Thyroid gland (tissue), 4 donors: ENCODE data around the gene AFAP1.

ENCODE experiments used
- POLR2A ChIP-seq, 2 donors: fragments of 450-650 bp; IDR thresholded peaks; one replicate each; pipeline ENCODE4 v1.6.1; 2017; ENCODE audit warnings: antibody characterized with exemption in 2 of 2, mild to moderate bottlenecking in 2 of 2, moderate library complexity in 1 of 2
- TF ChIP-seq, protein P1 (sequence below), 6 experiments: fragments of 200-600 bp in 3 of 6; fragments of 450-650 bp in 3 of 6; sonication (generic) in 3 of 6; IDR thresholded peaks; one replicate each; pipeline ENCODE4 v1.5.1; 2016 to 2019; ENCODE audit warnings: antibody characterized with exemption in 6 of 6, mild to moderate bottlenecking in 2 of 6, inconsistent platforms in 1 of 6, moderate library complexity in 1 of 6

DNA sequence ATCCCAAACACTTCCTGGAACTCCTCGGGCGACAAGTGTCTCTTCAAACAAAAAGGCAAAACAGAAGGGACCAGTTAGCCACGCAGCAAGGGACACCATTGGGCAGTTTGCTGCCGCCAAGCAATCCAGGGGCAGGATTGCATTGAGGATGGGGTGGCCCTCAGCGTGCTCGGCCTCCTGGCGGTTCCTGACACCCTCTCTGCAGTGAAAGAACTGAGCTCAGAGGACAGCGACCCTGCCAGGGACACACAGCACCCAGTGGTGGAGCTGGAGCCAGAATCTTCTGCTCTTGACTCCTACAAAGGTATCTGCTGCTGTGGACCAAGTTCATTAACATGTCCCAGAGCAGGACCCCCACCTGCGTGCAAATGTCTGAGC lies 27.4 kb upstream of the AFAP1 start:
- TF ChIP-seq, protein P1, sequence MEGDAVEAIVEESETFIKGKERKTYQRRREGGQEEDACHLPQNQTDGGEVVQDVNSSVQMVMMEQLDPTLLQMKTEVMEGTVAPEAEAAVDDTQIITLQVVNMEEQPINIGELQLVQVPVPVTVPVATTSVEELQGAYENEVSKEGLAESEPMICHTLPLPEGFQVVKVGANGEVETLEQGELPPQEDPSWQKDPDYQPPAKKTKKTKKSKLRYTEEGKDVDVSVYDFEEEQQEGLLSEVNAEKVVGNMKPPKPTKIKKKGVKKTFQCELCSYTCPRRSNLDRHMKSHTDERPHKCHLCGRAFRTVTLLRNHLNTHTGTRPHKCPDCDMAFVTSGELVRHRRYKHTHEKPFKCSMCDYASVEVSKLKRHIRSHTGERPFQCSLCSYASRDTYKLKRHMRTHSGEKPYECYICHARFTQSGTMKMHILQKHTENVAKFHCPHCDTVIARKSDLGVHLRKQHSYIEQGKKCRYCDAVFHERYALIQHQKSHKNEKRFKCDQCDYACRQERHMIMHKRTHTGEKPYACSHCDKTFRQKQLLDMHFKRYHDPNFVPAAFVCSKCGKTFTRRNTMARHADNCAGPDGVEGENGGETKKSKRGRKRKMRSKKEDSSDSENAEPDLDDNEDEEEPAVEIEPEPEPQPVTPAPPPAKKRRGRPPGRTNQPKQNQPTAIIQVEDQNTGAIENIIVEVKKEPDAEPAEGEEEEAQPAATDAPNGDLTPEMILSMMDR (IDR thresholded peaks at IDR 0.05) = no peak
- no peak for TF ChIP-seq POLR2A (IDR thresholded peaks at IDR 0.05)
